HUES64 (cell line): ENCODE measurements around the gene IL11. TPM values are rescaled to one million over a fixed set of nuclear protein-coding genes. Genes with fewer than 3 reads are reported as not detected.
"Not testable (repeated sequence)": the region's sequence is repeated elsewhere in the genome, so short reads cannot be mapped to it uniquely, and the experiment has no call there.

Experiments used
- H3K27ac ChIP-seq: 2 replicates; pipeline ENCODE4 v1.7.0; 2013; ENCODE audit warnings: low read depth, low read length, inconsistent platforms
- H3K27me3 ChIP-seq: 2 replicates; pipeline ENCODE4 v1.6.1; 2013; ENCODE audit warnings: mild to moderate bottlenecking, low read length; ENCODE audit not compliant: insufficient read depth
- H3K36me3 ChIP-seq: 2 replicates; pipeline ENCODE4 v1.6.1; 2013; ENCODE audit warnings: mild to moderate bottlenecking, low read length; ENCODE audit not compliant: insufficient read depth
- H3K4me1 ChIP-seq: 2 replicates; pipeline ENCODE4 v1.6.1; 2013; ENCODE audit warnings: mild to moderate bottlenecking, low read length, moderate library complexity; ENCODE audit not compliant: insufficient read depth
- H3K4me3 ChIP-seq: 2 replicates; pipeline ENCODE4 v1.5.1; 2013; ENCODE audit warnings: mild to moderate bottlenecking, low read length, moderate library complexity
- H3K9ac ChIP-seq: 2 replicates; pipeline ENCODE4 v1.6.1; 2013; ENCODE audit warnings: mild to moderate bottlenecking, low read depth, low read length
- H3K9me3 ChIP-seq: 2 replicates; pipeline ENCODE4 v1.6.1; 2013; ENCODE audit warnings: low read depth, low read length; ENCODE audit not compliant: insufficient read depth
- WGBS: fragments of 150-250, 120-280 bp; methylation state at CpG from one replicate; pipeline ENCODE4 v1.1.7; 2013; ENCODE audit warnings: missing lambda C conversion rate; 5-methylcytosine and 5-hydroxymethylcytosine counted together
- polyA plus RNA-seq, 2 experiments: library from polyadenylated mRNA; stranded (reverse); fragments of 50-300 nt; gene quantifications; one replicate each; pipeline ENCODE4 v1.2.3, GENCODE V29; 2013

The IL11 gene
- polyA plus RNA-seq (2013, experiment 1 of 2), result 0.65 TPM
- 1.1 TPM for polyA plus RNA-seq (2013, experiment 2 of 2)

- 6% methylated on average over 18 of the region's 32 CpGs for WGBS
- Histone ChIP-seq H3K4me3 (peak within 1 kb of the TSS; percentile 54), H3K27ac (no peak within 1 kb of the TSS), H3K9ac (peak within 1 kb of the TSS; percentile 36; the same call in 1 of the 2 replicates), H3K4me1 (peaks cover 19% of the 10 kb centered on the region), H3K9me3 (no peaks in the 10 kb centered on the region), H3K36me3 (no peaks in the 10 kb centered on the region), H3K27me3 (peaks cover 50% of the 10 kb centered on the region)
Measured at GRCh38 chr19:55370305-55370988, at the start of gene IL11. Gene IL11 (minus strand): TSS chr19:55370463. CDS start chr19:55370310, 153 bp downstream.

DNA sequence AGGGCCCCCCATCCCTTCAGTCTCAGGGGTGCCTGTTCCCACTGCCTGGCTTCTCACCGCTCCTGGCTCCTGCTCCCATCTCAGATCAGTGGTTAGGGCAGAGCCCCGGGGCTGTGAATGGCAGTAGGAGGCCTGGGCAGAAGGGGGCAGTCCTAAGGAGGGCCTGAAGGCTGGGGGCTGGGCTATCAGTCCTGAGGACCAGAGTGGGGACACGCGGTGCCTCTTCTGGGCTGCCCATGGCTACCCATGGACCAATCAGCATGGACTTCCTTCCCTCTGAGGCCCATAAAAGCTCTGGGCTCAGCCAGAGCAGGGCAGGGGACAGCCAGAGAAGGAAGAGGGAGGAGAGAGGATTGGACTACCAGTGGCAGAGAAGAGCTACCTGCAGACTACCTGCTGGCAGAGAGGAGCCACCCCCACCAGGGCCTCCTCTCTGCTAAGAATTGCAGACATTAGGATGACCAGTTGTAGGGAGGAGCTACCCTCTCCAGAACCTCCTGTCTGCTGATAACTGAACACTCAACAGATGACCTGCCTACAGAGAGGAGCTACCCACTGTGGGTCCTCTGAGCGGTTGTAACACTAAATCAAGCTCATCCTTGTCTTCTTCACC, 49.5 kb upstream of the IL11 start:
- no peak overlapping the region for H3K4me3 ChIP-seq
- H3K4me1 ChIP-seq, result no peaks in the 10 kb centered on the region
- no peaks in the 10 kb centered on the region; the same call in 1 of the 2 replicates for H3K27me3 ChIP-seq
- H3K9ac ChIP-seq, result no peak overlapping the region
- H3K36me3 ChIP-seq, result no peaks in the 10 kb centered on the region
- H3K9me3 ChIP-seq, result no peaks in the 10 kb centered on the region
- 70% methylated on average over 5 of the region's 5 CpGs for WGBS
- no peak overlapping the region for H3K27ac ChIP-seq

DNA sequence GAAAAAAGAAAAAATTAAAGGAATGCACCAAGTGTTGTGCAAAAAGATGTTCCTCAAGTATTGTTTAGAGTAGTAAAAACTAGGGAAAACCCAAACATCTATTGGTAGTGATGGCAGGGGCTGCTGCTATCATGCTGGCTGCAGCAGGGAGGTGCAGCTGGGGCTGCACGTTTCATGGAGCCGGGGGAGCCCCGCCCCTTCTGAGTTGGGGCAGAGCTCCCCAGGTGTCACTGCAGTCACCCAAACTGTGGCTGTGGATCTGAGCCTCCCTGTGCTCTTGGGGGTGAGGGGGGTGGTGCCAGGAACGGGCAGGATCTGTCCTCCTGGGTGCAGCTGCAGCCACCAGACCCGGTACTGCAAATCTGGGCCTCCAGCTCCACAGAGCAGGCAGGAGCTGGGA, 48.8 kb upstream of the IL11 start:
- H3K9me3 ChIP-seq, result no peaks in the 10 kb centered on the region
- no peak overlapping the region for H3K27ac ChIP-seq
- H3K36me3 ChIP-seq, result no peaks in the 10 kb centered on the region
- H3K27me3 ChIP-seq, result no peaks in the 10 kb centered on the region; the same call in 1 of the 2 replicates
- no peak overlapping the region for H3K9ac ChIP-seq
- no peak overlapping the region for H3K4me3 ChIP-seq
- no peaks in the 10 kb centered on the region for H3K4me1 ChIP-seq
- WGBS, result 74% methylated on average over 5 of the region's 5 CpGs

GRCh38 chr19:55418185-55418584, 47.9 kb upstream of the IL11 start:
- Histone ChIP-seq H3K27me3 (no peaks in the 10 kb centered on the region), H3K9ac (no peak overlapping the region), H3K27ac (no peak overlapping the region), H3K4me3 (no peak overlapping the region), H3K9me3 (no peaks in the 10 kb centered on the region), H3K36me3 (no peaks in the 10 kb centered on the region), H3K4me1 (no peaks in the 10 kb centered on the region)
- 22% methylated on average over 7 of the region's 7 CpGs for WGBS

DNA sequence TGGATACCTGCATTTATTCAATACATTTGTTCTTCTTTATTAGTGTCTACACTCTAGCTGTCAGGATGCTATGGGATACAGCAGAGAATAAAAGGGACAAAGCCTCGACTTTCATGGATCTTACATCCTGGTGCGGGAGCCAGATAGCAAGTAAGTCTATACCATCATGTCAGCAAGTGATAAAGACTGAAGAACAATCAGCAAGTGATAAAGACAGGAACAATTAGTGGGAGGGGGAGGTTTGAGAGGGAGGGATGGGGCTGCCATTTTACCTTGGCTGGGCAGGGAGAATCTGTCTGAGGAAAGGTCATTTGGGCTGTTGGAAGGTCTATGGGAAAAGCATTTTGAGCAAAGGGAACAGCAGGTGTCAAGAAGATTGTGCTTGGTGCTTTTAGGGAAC, 39.9 kb upstream of the IL11 start:
- Histone ChIP-seq H3K9me3 (0 out of 2 replicates have a peak, but pooled peaks cover 2% of the 10 kb centered on the region), H3K27ac (no peak overlapping the region), H3K36me3 (peaks cover 17% of the 10 kb centered on the region), H3K27me3 (peaks cover 6% of the 10 kb centered on the region; the same call in 1 of the 2 replicates), H3K4me3 (no peak overlapping the region), H3K9ac (no peak overlapping the region), H3K4me1 (peaks cover 12% of the 10 kb centered on the region)
- WGBS, result 89% methylated on average over 2 of the region's 2 CpGs

DNA sequence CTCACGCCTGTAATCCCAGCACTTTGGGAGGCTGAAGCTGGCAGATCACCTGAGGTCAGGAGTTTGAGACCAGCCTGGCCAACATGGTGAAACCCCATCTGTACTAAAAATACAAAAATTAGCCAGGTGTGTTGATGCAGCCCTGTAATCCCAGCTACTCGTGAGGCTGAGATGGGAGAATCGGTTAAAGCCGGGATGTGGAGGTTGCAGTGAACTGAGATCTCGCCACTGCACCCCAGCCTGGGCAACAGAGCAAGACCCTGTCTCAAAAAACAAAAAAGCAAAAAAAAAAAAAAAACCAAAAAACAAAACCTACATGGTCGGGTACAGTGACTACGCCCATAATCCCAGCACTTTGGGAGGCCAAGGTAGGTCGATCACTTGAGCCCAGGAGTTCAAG, 38.9 kb upstream of the IL11 start:
- H3K9me3 ChIP-seq, H3K27me3 ChIP-seq, H3K9ac ChIP-seq, H3K27ac ChIP-seq, H3K4me3 ChIP-seq: not testable (repeated sequence)
- Histone ChIP-seq H3K36me3 (peaks cover 23% of the 10 kb centered on the region), H3K4me1 (peaks cover 12% of the 10 kb centered on the region)
- 94% methylated on average over 8 of the region's 8 CpGs for WGBS

DNA sequence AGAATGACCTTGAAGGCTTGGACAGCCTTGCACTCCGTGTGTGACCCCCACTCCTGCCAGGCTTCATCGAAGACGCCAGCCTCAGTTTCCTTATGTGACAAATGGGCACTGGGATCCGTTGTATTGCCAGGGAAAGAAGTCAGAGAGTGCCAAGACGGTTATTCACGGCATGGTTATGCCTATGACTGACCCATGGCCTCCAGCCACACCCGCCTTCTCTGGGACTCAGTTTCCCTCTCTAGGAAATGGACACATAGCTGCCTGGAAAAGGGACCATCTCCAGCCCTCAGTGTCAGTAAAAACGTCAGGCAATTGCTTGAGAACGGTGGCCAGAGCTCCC, 38.2 kb upstream of the IL11 start:
- Histone ChIP-seq H3K4me3 (peak overlapping the region; percentile 18; the same call in 1 of the 2 replicates), H3K9ac (peak overlapping the region; percentile 27)

DNA sequence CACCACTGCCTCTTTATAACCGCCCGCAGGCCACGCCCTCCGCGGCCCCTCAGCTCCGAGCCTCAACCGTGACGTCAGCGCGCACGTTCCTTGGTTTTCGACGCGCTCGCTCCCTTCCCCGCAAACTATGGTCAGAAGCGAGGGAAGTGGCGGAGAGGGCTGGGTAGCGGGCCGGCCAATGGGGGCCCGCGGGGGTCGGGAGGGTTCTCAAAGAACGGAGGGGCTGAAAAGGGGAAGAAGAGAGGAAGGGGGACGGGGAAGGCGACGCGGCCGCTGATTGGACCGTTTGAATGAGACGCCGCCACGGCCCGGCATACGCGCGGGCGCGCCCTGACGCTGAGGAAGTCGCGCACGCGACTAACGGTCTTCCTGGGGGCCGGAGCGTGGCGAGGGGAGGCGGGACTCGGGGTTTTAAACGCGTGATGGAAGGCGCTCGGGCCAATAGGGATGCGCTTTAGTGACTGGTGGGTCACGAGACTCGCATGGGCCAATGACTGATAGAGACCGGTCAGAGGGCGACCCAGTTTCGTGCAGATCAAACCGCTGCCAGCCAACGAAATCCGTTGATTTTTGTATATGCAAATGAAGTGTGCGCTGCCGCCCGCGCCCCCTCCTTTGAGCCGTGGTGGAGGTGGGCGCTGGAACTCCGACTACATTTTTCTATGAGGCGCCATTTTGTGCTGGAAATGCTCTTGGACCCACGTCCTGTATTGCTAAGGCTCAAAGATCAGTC, 37.7 kb upstream of the IL11 start:
- Histone ChIP-seq H3K4me1 (peaks cover 12% of the 10 kb centered on the region), H3K4me3 (peak overlapping the region; percentile 94), H3K9me3 (0 out of 2 replicates have a peak, but pooled peaks cover 2% of the 10 kb centered on the region), H3K27ac (peak overlapping the region; percentile 96), H3K27me3 (peaks cover 6% of the 10 kb centered on the region; the same call in 1 of the 2 replicates), H3K9ac (peak overlapping the region; percentile 86), H3K36me3 (peaks cover 34% of the 10 kb centered on the region)
- 1% methylated on average over 72 of the region's 72 CpGs for WGBS

More for the DNA sequence above, 38.2 kb upstream of the IL11 start:
- H3K4me1 ChIP-seq, result peaks cover 12% of the 10 kb centered on the region
- WGBS, result 74% methylated on average over 9 of the region's 9 CpGs
- H3K9me3 ChIP-seq, result 0 out of 2 replicates have a peak, but pooled peaks cover 2% of the 10 kb centered on the region
- peaks cover 6% of the 10 kb centered on the region; the same call in 1 of the 2 replicates for H3K27me3 ChIP-seq
- peak overlapping the region; percentile 81 for H3K27ac ChIP-seq
- H3K36me3 ChIP-seq, result peaks cover 29% of the 10 kb centered on the region

DNA sequence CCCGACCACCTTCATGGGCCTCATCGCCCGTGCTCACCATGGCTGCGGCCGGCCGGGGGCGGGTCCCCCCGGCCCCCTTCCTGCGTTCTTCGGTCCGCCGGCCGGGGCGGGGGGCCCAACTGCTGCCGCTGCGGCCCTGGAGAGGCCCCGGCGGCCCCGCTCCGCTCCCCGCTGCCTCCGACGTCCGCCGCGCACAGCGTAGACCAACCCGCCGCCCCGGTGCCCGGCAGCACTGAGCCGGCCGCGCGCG, 37.2 kb upstream of the IL11 start, which contains the start of gene UBE2S:
UBE2S (minus strand) TSS at position 239 of the 250 bp plus-strand sequence; CDS start at position 40, 199 bp downstream.
- under 1% methylated on average over 36 of the region's 36 CpGs for WGBS
- H3K27me3 ChIP-seq, H3K9me3 ChIP-seq: not testable (repeated sequence)
- peak within 1 kb of the TSS; percentile 94 for H3K4me3 ChIP-seq
- peaks cover 12% of the 10 kb centered on the region for H3K4me1 ChIP-seq
- peaks cover 39% of the 10 kb centered on the region for H3K36me3 ChIP-seq
- H3K27ac ChIP-seq, result peak within 1 kb of the TSS; percentile 96
- H3K9ac ChIP-seq, result peak within 1 kb of the TSS; percentile 86

DNA sequence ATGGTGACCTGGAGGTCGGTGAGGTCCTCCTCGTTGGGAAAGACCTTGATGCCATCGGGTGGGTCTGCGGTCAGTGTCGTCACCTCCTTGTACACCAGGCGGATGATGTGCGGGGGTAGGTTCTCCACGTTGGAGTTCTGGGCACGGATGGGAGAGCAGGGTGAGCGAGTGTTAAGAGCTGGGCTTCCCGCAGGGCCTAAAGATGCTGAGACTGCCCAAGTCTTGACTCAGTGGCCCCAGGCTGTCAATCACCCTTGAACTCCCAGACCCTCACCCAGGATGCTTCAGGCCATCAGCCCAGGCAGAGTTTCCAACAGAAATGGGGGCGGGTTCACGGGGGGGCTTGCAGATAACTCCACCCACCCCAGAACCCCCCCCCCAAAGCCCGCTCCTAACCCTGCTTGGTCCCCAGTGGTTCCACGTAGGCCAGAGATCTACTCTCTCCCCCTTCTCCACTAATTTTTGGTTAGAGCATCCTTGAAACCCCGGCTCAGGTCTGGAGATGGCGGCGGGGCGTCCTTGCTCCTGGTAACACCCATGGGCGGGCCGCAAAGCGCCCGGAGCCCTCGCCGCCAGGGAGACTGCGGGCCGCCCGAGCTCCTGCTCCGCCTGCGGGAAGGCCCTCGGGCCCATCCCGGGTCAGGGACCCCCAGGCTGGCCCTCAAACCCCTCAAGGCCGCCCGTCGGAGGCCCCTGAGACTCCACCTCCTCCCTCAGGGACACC, 36.7 kb upstream of the IL11 start:
- Histone ChIP-seq H3K4me1 (peaks cover 12% of the 10 kb centered on the region), H3K9ac (peak overlapping the region; percentile 86), H3K36me3 (peaks cover 44% of the 10 kb centered on the region), H3K27ac (peak overlapping the region; percentile 96), H3K9me3 (0 out of 2 replicates have a peak, but pooled peaks cover 2% of the 10 kb centered on the region), H3K4me3 (peak overlapping the region; percentile 94), H3K27me3 (peaks cover 6% of the 10 kb centered on the region; the same call in 1 of the 2 replicates)
- WGBS, result 11% methylated on average over 35 of the region's 35 CpGs
